Measurements from ENCODE around the gene RTTN. TPM values are rescaled to one million over a fixed set of nuclear protein-coding genes. Genes with fewer than 3 reads are reported as not detected.

RTTN gene
- total RNA-seq, 1 donor from 2014 or later: 8.8 TPM

- no peak for DNase-seq (ENCODE audit: extremely low spot score, unreplicated experiment)
- Mint-ChIP-seq H3K36me3 (ENCODE audit: unreplicated experiment) (no peaks in the 10 kb centered on the region), H3K9me3 (ENCODE audit: unreplicated experiment) (no peaks in the 10 kb centered on the region), H3K4me3 (ENCODE audit: unreplicated experiment) (no peak overlapping the region), H3K27ac (ENCODE audit: unreplicated experiment) (no peak overlapping the region), H3K4me1 (ENCODE audit: unreplicated experiment) (no peaks in the 10 kb centered on the region), H3K27me3 (ENCODE audit: unreplicated experiment) (no peaks in the 10 kb centered on the region)
- no peak for TF ChIP-seq CTCF (IDR thresholded peaks at IDR 0.05)
Measured at GRCh38 chr18:69958422-69958821, 247.1 kb downstream of the RTTN start.

- Mint-ChIP-seq H3K4me1 (ENCODE audit: unreplicated experiment) (no peaks in the 10 kb centered on the region), H3K27me3 (ENCODE audit: unreplicated experiment) (no peaks in the 10 kb centered on the region), H3K4me3 (ENCODE audit: unreplicated experiment) (no peak overlapping the region), H3K36me3 (ENCODE audit: unreplicated experiment) (no peaks in the 10 kb centered on the region), H3K9me3 (ENCODE audit: unreplicated experiment) (peaks cover 3% of the 10 kb centered on the region), H3K27ac (ENCODE audit: unreplicated experiment) (no peak overlapping the region)
- no peak for DNase-seq (ENCODE audit: extremely low spot score, unreplicated experiment)
- no peak for TF ChIP-seq CTCF (IDR thresholded peaks at IDR 0.05)
Measured at GRCh38 chr18:69957747-69958146, 247.7 kb downstream of the RTTN start.

- no peak overlapping the region for H3K4me3 Mint-ChIP-seq (ENCODE audit: unreplicated experiment)
- H3K9me3 Mint-ChIP-seq (ENCODE audit: unreplicated experiment): peaks cover 4% of the 10 kb centered on the region
- peaks cover under 1% of the 10 kb centered on the region for H3K4me1 Mint-ChIP-seq (ENCODE audit: unreplicated experiment)
- no peak for DNase-seq (ENCODE audit: extremely low spot score, unreplicated experiment)
- no peaks in the 10 kb centered on the region for H3K27me3 Mint-ChIP-seq (ENCODE audit: unreplicated experiment)
- H3K27ac Mint-ChIP-seq (ENCODE audit: unreplicated experiment): no peak overlapping the region
- TF ChIP-seq CTCF (IDR thresholded peaks at IDR 0.05): no peak
- no peaks in the 10 kb centered on the region for H3K36me3 Mint-ChIP-seq (ENCODE audit: unreplicated experiment)
Measured at GRCh38 chr18:69956665-69957620, 248.5 kb downstream of the RTTN start.

- H3K27me3 Mint-ChIP-seq (ENCODE audit: unreplicated experiment): no peaks in the 10 kb centered on the region
- no peak overlapping the region for H3K4me3 Mint-ChIP-seq (ENCODE audit: unreplicated experiment)
- peaks cover 12% of the 10 kb centered on the region for H3K9me3 Mint-ChIP-seq (ENCODE audit: unreplicated experiment)
- TF ChIP-seq CTCF (IDR thresholded peaks at IDR 0.05): no peak
- no peak for DNase-seq (ENCODE audit: extremely low spot score, unreplicated experiment)
- no peak overlapping the region for H3K27ac Mint-ChIP-seq (ENCODE audit: unreplicated experiment)
- H3K4me1 Mint-ChIP-seq (ENCODE audit: unreplicated experiment): peaks cover 9% of the 10 kb centered on the region
- H3K36me3 Mint-ChIP-seq (ENCODE audit: unreplicated experiment): no peaks in the 10 kb centered on the region
Measured at GRCh38 chr18:69956057-69956456, 249.4 kb downstream of the RTTN start.

- H3K27ac Mint-ChIP-seq (ENCODE audit: unreplicated experiment): no peak overlapping the region
- peaks cover 11% of the 10 kb centered on the region for H3K4me1 Mint-ChIP-seq (ENCODE audit: unreplicated experiment)
- no peaks in the 10 kb centered on the region for H3K36me3 Mint-ChIP-seq (ENCODE audit: unreplicated experiment)
- no peak for TF ChIP-seq CTCF (IDR thresholded peaks at IDR 0.05)
- no peaks in the 10 kb centered on the region for H3K27me3 Mint-ChIP-seq (ENCODE audit: unreplicated experiment)
- H3K9me3 Mint-ChIP-seq (ENCODE audit: unreplicated experiment): peaks cover 12% of the 10 kb centered on the region
- no peak for DNase-seq (ENCODE audit: extremely low spot score, unreplicated experiment)
- H3K4me3 Mint-ChIP-seq (ENCODE audit: unreplicated experiment): no peak overlapping the region
Measured at GRCh38 chr18:69954719-69955480, 250.6 kb downstream of the RTTN start.
